B cell (primary cell): Measurements from ENCODE around the gene P2RX7. TPM values are rescaled to one million over a fixed set of nuclear protein-coding genes. Genes with fewer than 3 reads are reported as not detected.

Source experiments
- ATAC-seq: fragments of 200-7000 bp; cut with Tn5 transposase; one replicate; pipeline ENCODE4 v1.10.0; 2021; ENCODE audit warnings: low read depth, mild to moderate bottlenecking, moderate number of reproducible peaks, moderate library complexity
- CTCF ChIA-PET: fragments of 350-600 bp; sonication (Branson Sonifier 250); formaldehyde crosslinking; loops from one replicate; lab custom pipeline; 2021; ENCODE audit warnings: antibody characterized with exemption, inconsistent platforms; lab: Charles Lee
- POLR2A ChIA-PET: fragments of 350-600 bp; sonication (Branson Sonifier 250); formaldehyde crosslinking; loops from one replicate; lab custom pipeline; 2021; ENCODE audit warnings: antibody characterized with exemption; lab: Charles Lee
- DNase-seq: peaks from one replicate; pipeline ENCODE4 v3.0.0; 2013
- H2AFZ ChIP-seq: 2 replicates; pipeline ENCODE4 v1.6.1; 2012; ENCODE audit warnings: mild to moderate bottlenecking, low read depth, low read length; ENCODE audit not compliant: insufficient read depth, poor library complexity, severe bottlenecking
- H3K27ac ChIP-seq, 2 donors: 1 replicate in 1 of 2; 2 replicates in 1 of 2; pipeline ENCODE4 v1.5.1; 2012 to 2013; ENCODE audit warnings: low read length in 2 of 2, mild to moderate bottlenecking in 2 of 2, moderate library complexity in 1 of 2
- H3K27me3 ChIP-seq, 4 experiments: fragments of 200-600 bp in 1 of 4; sonication (generic) in 1 of 4; replicated peaks in 1 of 4; 1 replicate in 2 of 4; 2 replicates in 2 of 4; pipeline versions ENCODE4 v1.6.1 to v1.7.0; 2013 to 2016; ENCODE audit warnings: low read length in 3 of 4, mild to moderate bottlenecking in 2 of 4, mixed read lengths in 1 of 4, moderate library complexity in 1 of 4; ENCODE audit not compliant: insufficient read depth in 4 of 4, control insufficient read depth in 3 of 4; ENCODE audit errors: control extremely low read depth in 1 of 4
- H3K36me3 ChIP-seq, 2 experiments: replicated peaks in 1 of 2; 1 replicate in 1 of 2; 2 replicates in 1 of 2; pipeline versions ENCODE4 v1.6.1 to v1.7.1; 2013; ENCODE audit warnings: low read length in 1 of 2; ENCODE audit not compliant: insufficient read depth in 2 of 2, control insufficient read depth in 1 of 2; ENCODE audit errors: control extremely low read depth in 1 of 2, extremely low read depth in 1 of 2
- H3K4me1 ChIP-seq, 2 donors: fragments of 200-600 bp in 1 of 2; sonication (generic) in 1 of 2; 1 replicate in 1 of 2; 2 replicates in 1 of 2; pipeline versions ENCODE4 v1.5.1 to v1.6.1; 2013 to 2017; ENCODE audit warnings: low read length in 2 of 2; ENCODE audit not compliant: control insufficient read depth in 2 of 2, insufficient read depth in 2 of 2
- H3K4me2 ChIP-seq: replicated peaks from 2 replicates; pipeline ENCODE3; 2012; ENCODE audit warnings: mild to moderate bottlenecking, low read depth, low read length; ENCODE audit not compliant: poor library complexity, severe bottlenecking
- H3K4me3 ChIP-seq, 5 experiments: fragments of 200-600 bp in 1 of 5; sonication (generic) in 1 of 5; 1 replicate in 3 of 5; 2 replicates in 2 of 5; pipeline versions ENCODE4 v1.5.1 to v1.7.0; 2011 to 2016; ENCODE audit warnings: low read length in 4 of 5, mild to moderate bottlenecking in 4 of 5, low read depth in 2 of 5, control low read depth in 1 of 5, moderate library complexity in 1 of 5; ENCODE audit not compliant: insufficient read depth in 1 of 5; ENCODE audit errors: control extremely low read depth in 1 of 5, extremely low read depth in 1 of 5
- H3K79me2 ChIP-seq: fragments of 200-600 bp; sonication (generic); one replicate; pipeline ENCODE4 v1.6.0; 2016; ENCODE audit warnings: low read length; ENCODE audit not compliant: control insufficient read depth, insufficient read depth
- H3K9ac ChIP-seq: fragments of 200-600 bp; sonication (generic); 2 replicates; pipeline ENCODE4 v1.6.1; 2017; ENCODE audit warnings: mild to moderate bottlenecking, low read length, moderate library complexity
- H3K9me3 ChIP-seq, 3 donors: one replicate each; pipeline versions ENCODE4 v1.6.1 to v1.7.1; 2013; ENCODE audit warnings: low read length in 2 of 3; ENCODE audit not compliant: control insufficient read depth in 2 of 3, insufficient read depth in 1 of 3; ENCODE audit errors: control extremely low read depth in 1 of 3
- H4K20me1 ChIP-seq: 2 replicates; pipeline ENCODE4 v1.6.0; 2012; ENCODE audit warnings: mild to moderate bottlenecking, low read length; ENCODE audit not compliant: insufficient read depth, control insufficient read depth, poor library complexity, severe bottlenecking
- H3K27ac Mint-ChIP-seq: one replicate; pipeline ENCODE4 v1.8.0; 2021; ENCODE audit warnings: mixed read lengths
- H3K27me3 Mint-ChIP-seq: one replicate; pipeline ENCODE4 v1.8.0; 2021; ENCODE audit warnings: mixed read lengths
- H3K4me1 Mint-ChIP-seq: one replicate; pipeline ENCODE4 v1.8.0; 2021; ENCODE audit warnings: mixed read lengths
- H3K4me3 Mint-ChIP-seq: one replicate; pipeline ENCODE4 v1.8.0; 2021; ENCODE audit warnings: mixed read lengths
- H3K9me3 Mint-ChIP-seq: one replicate; pipeline ENCODE4 v1.8.0; 2022; ENCODE audit warnings: mixed read lengths; ENCODE audit not compliant: insufficient read depth
- EZH2 ChIP-seq: IDR thresholded peaks from 2 replicates; pipeline ENCODE4 v1.6.1; 2012; ENCODE audit warnings: borderline replicate concordance, low read depth, mild to moderate bottlenecking, moderate library complexity, low read length; ENCODE audit not compliant: insufficient read depth, poor library complexity, severe bottlenecking
- WGBS: methylation state at CpG from one replicate; pipeline ENCODE4 v1.1.5; 2013; ENCODE audit warnings: missing lambda C conversion rate; ENCODE audit not compliant: insufficient coverage; 5-methylcytosine and 5-hydroxymethylcytosine counted together
- intact Hi-C: fragments of 100-400 bp; cut with micrococcal nuclease; formaldehyde crosslinking; loops from one replicate; pipeline ENCODE4 v1.10.0; 2022
- polyA plus RNA-seq: library from polyadenylated mRNA; depleted of rRNA; stranded (reverse); fragments of >200 nt; gene quantifications from 2 replicates; pipeline ENCODE4 v1.2.3, GENCODE V29; 2012
- total RNA-seq, 2 donors: library from RNA; stranded (reverse); fragments of 120-200 nt in 1 of 2; gene quantifications; 1 replicate in 1 of 2; 2 replicates in 1 of 2; pipeline versions ENCODE4 v1.2.3 to v1.2.4, GENCODE V29; 2013 to 2022
- TF ChIP-seq, protein P1 (sequence below): fragments of 200-600 bp; IDR thresholded peaks from one replicate; pipeline ENCODE4 v1.8.0; 2022; ENCODE audit warnings: antibody characterized with exemption, mild to moderate bottlenecking

The P2RX7 gene
- total and polyA plus RNA-seq, 2 donors (not counting 1 experiment from before 2014, with no cell fraction given): 5.3 to 6.3 TPM

DNA sequence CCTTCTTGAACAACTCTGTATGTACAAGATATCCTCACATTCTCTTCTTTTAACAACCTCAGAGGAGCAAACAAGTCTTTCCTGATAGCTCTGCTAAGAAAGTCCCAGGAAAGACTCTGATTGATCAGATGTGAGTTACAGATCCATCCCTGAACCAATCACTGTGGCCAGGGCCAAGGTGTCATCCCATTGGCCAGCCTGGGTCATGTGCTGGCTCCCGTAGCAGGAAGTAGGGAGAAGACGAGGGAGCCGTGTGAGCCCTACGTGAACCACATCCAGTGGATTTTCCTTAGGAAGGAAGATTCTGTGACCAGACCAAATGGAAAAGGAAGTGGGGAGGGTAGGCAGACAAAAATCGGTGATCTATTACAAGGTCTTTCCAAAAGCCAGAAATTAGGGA lies 5.6 kb downstream of the P2RX7 start:
- TF ChIP-seq EZH2: no peak
- TF ChIP-seq, protein P1, sequence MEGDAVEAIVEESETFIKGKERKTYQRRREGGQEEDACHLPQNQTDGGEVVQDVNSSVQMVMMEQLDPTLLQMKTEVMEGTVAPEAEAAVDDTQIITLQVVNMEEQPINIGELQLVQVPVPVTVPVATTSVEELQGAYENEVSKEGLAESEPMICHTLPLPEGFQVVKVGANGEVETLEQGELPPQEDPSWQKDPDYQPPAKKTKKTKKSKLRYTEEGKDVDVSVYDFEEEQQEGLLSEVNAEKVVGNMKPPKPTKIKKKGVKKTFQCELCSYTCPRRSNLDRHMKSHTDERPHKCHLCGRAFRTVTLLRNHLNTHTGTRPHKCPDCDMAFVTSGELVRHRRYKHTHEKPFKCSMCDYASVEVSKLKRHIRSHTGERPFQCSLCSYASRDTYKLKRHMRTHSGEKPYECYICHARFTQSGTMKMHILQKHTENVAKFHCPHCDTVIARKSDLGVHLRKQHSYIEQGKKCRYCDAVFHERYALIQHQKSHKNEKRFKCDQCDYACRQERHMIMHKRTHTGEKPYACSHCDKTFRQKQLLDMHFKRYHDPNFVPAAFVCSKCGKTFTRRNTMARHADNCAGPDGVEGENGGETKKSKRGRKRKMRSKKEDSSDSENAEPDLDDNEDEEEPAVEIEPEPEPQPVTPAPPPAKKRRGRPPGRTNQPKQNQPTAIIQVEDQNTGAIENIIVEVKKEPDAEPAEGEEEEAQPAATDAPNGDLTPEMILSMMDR: no peak
- ChIA-PET POLR2A (no interaction called here), CTCF (no interaction called here)
- peaks cover 15% of the 10 kb centered on the region for H3K4me1 Mint-ChIP-seq
- no peak overlapping the region for H3K27ac Mint-ChIP-seq
- 98% methylated on average over 5 of the region's 5 CpGs for WGBS
- H3K27me3 Mint-ChIP-seq: no peaks in the 10 kb centered on the region
- Histone ChIP-seq H3K27me3 (no peaks in the 10 kb centered on the region), H3K4me3 (no peak overlapping the region), H3K4me1 (peaks cover 4 to 10% of the 10 kb centered on the region in 2 donors), H4K20me1 (no peaks in the 10 kb centered on the region), H3K79me2 (no peaks in the 10 kb centered on the region), H3K9me3 (peaks cover 0 to 6% (median 0%) of the 10 kb centered on the region in 3 donors), H3K27ac (no peak overlapping the region), H2AFZ (no peak overlapping the region), H3K36me3 (no peaks in the 10 kb centered on the region), H3K4me2 (no peak overlapping the region), H3K9ac (no peak overlapping the region)
- intact Hi-C loops: no loop called here
- peaks cover 4% of the 10 kb centered on the region for H3K9me3 Mint-ChIP-seq
- no peak for DNase-seq
- no peak for ATAC-seq
- H3K4me3 Mint-ChIP-seq: no peak overlapping the region

DNA sequence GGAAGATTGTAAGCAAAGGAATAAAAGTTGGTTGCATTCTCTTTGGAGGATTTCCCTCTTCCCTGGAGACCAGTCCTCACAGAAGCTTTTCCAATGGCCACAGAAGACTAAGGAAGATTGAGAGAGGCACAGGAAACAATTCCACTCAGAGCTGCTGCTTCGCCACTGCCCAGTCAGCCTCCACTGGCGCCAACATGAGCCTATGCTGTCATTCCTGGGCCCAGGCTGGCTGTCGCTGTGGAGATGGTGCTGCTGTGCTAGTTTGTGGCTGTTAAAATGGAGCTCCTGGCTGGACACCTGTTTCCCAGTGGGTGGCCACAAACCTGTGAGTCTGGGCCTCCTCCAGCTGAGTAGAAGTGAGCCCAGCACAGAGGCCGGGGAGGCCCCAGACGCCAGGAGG lies 6.6 kb downstream of the P2RX7 start:
- no peak for TF ChIP-seq EZH2
- TF ChIP-seq, protein P1: no peak
- H3K4me3 Mint-ChIP-seq: no peak overlapping the region
- no peaks in the 10 kb centered on the region for H3K27me3 ChIP-seq
- intact Hi-C loops: no loop called here
- DNase-seq: no peak
- H3K9me3 ChIP-seq: peaks cover 0 to 6% (median 0%) of the 10 kb centered on the region in 3 donors
- peaks cover 5 to 12% of the 10 kb centered on the region in 2 donors for H3K4me1 ChIP-seq
- H3K27ac ChIP-seq: no peak overlapping the region
- WGBS: 100% methylated on average over 3 of the region's 5 CpGs
- ChIA-PET CTCF (interaction anchor here (0.9 kb wide), 1 partner anchor 92 kb away, joined by 3 read pairs; no protein-coding TSS in a partner anchor), POLR2A (no interaction called here)
- H3K27me3 Mint-ChIP-seq: no peaks in the 10 kb centered on the region
- H3K36me3 ChIP-seq: no peaks in the 10 kb centered on the region
- no peaks in the 10 kb centered on the region for H4K20me1 ChIP-seq
- no peak overlapping the region for H3K4me2 ChIP-seq
- peaks cover 11% of the 10 kb centered on the region for H3K4me1 Mint-ChIP-seq
- no peak overlapping the region for H2AFZ ChIP-seq
- H3K27ac Mint-ChIP-seq: no peak overlapping the region
- H3K79me2 ChIP-seq: no peaks in the 10 kb centered on the region
- no peak for ATAC-seq
- H3K9me3 Mint-ChIP-seq: peaks cover 4% of the 10 kb centered on the region
- no peak overlapping the region for H3K4me3 ChIP-seq
- no peak overlapping the region for H3K9ac ChIP-seq
